ENCODE results near the gene PTAR1.

The PTAR1 gene

GRCh38 chr9:69719983-69720382 is 39.8 kb downstream of the PTAR1 start:
- TF ChIP-seq FOXM1 (IDR thresholded peaks at IDR 0.05; ENCODE audit: borderline replicate concordance) (no peak), L3MBTL2 (conservative IDR thresholded peaks at IDR 0.05) (no peak), SUZ12 (IDR thresholded peaks at IDR 0.05) (no peak), ARNT (IDR thresholded peaks at IDR 0.05) (no peak), FOXA1 (IDR thresholded peaks at IDR 0.05) (no peak), NFRKB (IDR thresholded peaks at IDR 0.05) (no peak), FOXK2 (IDR thresholded peaks at IDR 0.05) (no peak), ELF4 (IDR thresholded peaks at IDR 0.05) (no peak), CTBP1 (IDR thresholded peaks at IDR 0.05; ENCODE audit: borderline replicate concordance) (no peak), TARDBP (IDR thresholded peaks at IDR 0.05) (no peak), BHLHE40 (IDR thresholded peaks at IDR 0.05; ENCODE audit: borderline replicate concordance) (no peak)
- DNase-seq (ENCODE audit: extremely low spot score): no peak
- POLR2A ChIA-PET: no interaction called here
- CTCF ChIA-PET: no interaction called here

- CTCF ChIA-PET: no interaction called here
- DNase-seq (ENCODE audit: extremely low spot score): no peak
- POLR2A ChIA-PET: no interaction called here
- TF ChIP-seq ZNF384 (IDR thresholded peaks at IDR 0.05): no peak
- no peak for TF ChIP-seq BHLHE40 (IDR thresholded peaks at IDR 0.05; ENCODE audit: borderline replicate concordance)
- no peak for TF ChIP-seq LEF1 (IDR thresholded peaks at IDR 0.05; ENCODE audit: borderline replicate concordance)
- TF ChIP-seq ARNT (IDR thresholded peaks at IDR 0.05): no peak
- TF ChIP-seq FOXK2 (IDR thresholded peaks at IDR 0.05): no peak
- TF ChIP-seq L3MBTL2 (conservative IDR thresholded peaks at IDR 0.05): no peak
These were observed 40.4 kb downstream of the PTAR1 start for GRCh38 chr9:69719367-69719766.

- DNase-seq (ENCODE audit: extremely low spot score): no peak
- ChIA-PET POLR2A (no interaction called here), CTCF (no interaction called here)
- TF ChIP-seq ARNT (IDR thresholded peaks at IDR 0.05) (no peak), FOXA1 (IDR thresholded peaks at IDR 0.05) (no peak), SUZ12 (IDR thresholded peaks at IDR 0.05) (no peak), CTBP1 (IDR thresholded peaks at IDR 0.05; ENCODE audit: borderline replicate concordance) (no peak), PKNOX1 (IDR thresholded peaks at IDR 0.05) (no peak), FOXM1 (IDR thresholded peaks at IDR 0.05; ENCODE audit: borderline replicate concordance) (no peak), LEF1 (IDR thresholded peaks at IDR 0.05; ENCODE audit: borderline replicate concordance) (no peak), BHLHE40 (IDR thresholded peaks at IDR 0.05; ENCODE audit: borderline replicate concordance) (no peak), ELF4 (IDR thresholded peaks at IDR 0.05) (no peak), FOXK2 (IDR thresholded peaks at IDR 0.05) (no peak), L3MBTL2 (conservative IDR thresholded peaks at IDR 0.05) (no peak), NFRKB (IDR thresholded peaks at IDR 0.05) (no peak), SP1 (IDR thresholded peaks at IDR 0.05) (no peak), ZNF384 (IDR thresholded peaks at IDR 0.05) (no peak), TARDBP (IDR thresholded peaks at IDR 0.05) (no peak), HDGF (IDR thresholded peaks at IDR 0.05; ENCODE audit: borderline replicate concordance) (no peak)
These were observed 41.6 kb downstream of the PTAR1 start for GRCh38 chr9:69718218-69718617.

DNA sequence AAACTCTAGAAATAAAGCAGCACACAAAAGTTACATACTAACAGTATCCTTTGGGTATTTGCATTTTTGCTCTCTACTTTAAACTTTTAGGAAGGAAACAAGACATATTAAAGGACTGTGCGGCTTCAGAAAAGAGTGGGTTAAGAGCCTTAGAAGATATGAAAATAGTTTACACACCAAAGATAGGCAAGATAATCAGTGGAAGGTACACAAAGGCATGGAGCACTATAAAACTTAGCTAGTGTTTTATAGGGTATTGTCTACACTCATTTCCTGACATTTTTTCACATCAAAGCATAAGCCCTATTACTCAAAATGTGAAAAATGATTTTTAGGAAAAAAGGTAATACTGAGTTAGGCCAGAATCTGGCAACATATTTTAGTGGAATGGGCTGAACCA is 44.0 kb downstream of the PTAR1 start:
- no peak for TF ChIP-seq SUZ12 (IDR thresholded peaks at IDR 0.05)
- no peak for TF ChIP-seq LEF1 (IDR thresholded peaks at IDR 0.05; ENCODE audit: borderline replicate concordance)
- no peak for TF ChIP-seq CTBP1 (IDR thresholded peaks at IDR 0.05; ENCODE audit: borderline replicate concordance)
- no peak for TF ChIP-seq FOXK2 (IDR thresholded peaks at IDR 0.05)
- TF ChIP-seq SP1 (IDR thresholded peaks at IDR 0.05): no peak
- TF ChIP-seq L3MBTL2 (conservative IDR thresholded peaks at IDR 0.05): no peak
- no peak for TF ChIP-seq BHLHE40 (IDR thresholded peaks at IDR 0.05; ENCODE audit: borderline replicate concordance)
- no peak for TF ChIP-seq NFRKB (IDR thresholded peaks at IDR 0.05)
- TF ChIP-seq FOXA1 (IDR thresholded peaks at IDR 0.05): no peak
- no peak for TF ChIP-seq TARDBP (IDR thresholded peaks at IDR 0.05)
- POLR2A ChIA-PET: no interaction called here
- CTCF ChIA-PET: no interaction called here
- DNase-seq (ENCODE audit: extremely low spot score): no peak

- no peak for TF ChIP-seq CTBP1 (IDR thresholded peaks at IDR 0.05; ENCODE audit: borderline replicate concordance)
- TF ChIP-seq FOXM1 (IDR thresholded peaks at IDR 0.05; ENCODE audit: borderline replicate concordance): no peak
- no peak for TF ChIP-seq FOXA1 (IDR thresholded peaks at IDR 0.05)
- no peak for TF ChIP-seq FOXK2 (IDR thresholded peaks at IDR 0.05)
- TF ChIP-seq L3MBTL2 (conservative IDR thresholded peaks at IDR 0.05): no peak
- no peak for TF ChIP-seq HDGF (IDR thresholded peaks at IDR 0.05; ENCODE audit: borderline replicate concordance)
- no peak for TF ChIP-seq BHLHE40 (IDR thresholded peaks at IDR 0.05; ENCODE audit: borderline replicate concordance)
- TF ChIP-seq PKNOX1 (IDR thresholded peaks at IDR 0.05): no peak
- no peak for TF ChIP-seq SUZ12 (IDR thresholded peaks at IDR 0.05)
- no peak for TF ChIP-seq NFRKB (IDR thresholded peaks at IDR 0.05)
- no peak for TF ChIP-seq LEF1 (IDR thresholded peaks at IDR 0.05; ENCODE audit: borderline replicate concordance)
- no peak for TF ChIP-seq ARNT (IDR thresholded peaks at IDR 0.05)
- no peak for TF ChIP-seq ELF4 (IDR thresholded peaks at IDR 0.05)
- TF ChIP-seq SP1 (IDR thresholded peaks at IDR 0.05): no peak
- no peak for TF ChIP-seq TARDBP (IDR thresholded peaks at IDR 0.05)
- TF ChIP-seq ZNF384 (IDR thresholded peaks at IDR 0.05): no peak
- ChIA-PET CTCF (interaction anchor here (0.9 kb wide), 1 partner anchor 217 kb away, joined by 5 read pairs; no protein-coding TSS in a partner anchor), POLR2A (no interaction called here)
- no peak for DNase-seq (ENCODE audit: extremely low spot score)
These were observed 44.7 kb downstream of the PTAR1 start for GRCh38 chr9:69715096-69715495.

DNA sequence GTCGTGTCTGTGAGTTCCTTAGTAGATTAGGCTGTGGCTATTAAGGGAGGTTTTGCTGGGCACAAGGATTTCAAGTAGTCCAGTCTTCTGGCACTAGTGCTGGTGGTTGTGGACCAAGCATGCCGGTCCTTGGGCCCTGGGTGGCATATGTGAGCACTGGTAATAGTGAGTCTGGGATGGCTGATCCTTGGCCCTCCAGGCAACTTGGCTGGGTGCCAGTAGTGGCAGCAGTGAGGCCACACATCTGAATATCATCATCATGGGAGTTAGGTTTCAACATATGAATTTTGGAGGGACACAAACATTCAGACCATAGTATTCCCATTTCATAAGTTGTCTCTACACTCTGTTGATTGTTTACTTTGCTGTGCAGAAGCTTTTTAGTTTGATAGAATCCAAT is 62.3 kb downstream of the PTAR1 start:
- TF ChIP-seq L3MBTL2 (conservative IDR thresholded peaks at IDR 0.05) (no peak), ZNF384 (IDR thresholded peaks at IDR 0.05) (no peak), FOXM1 (IDR thresholded peaks at IDR 0.05; ENCODE audit: borderline replicate concordance) (no peak), BHLHE40 (IDR thresholded peaks at IDR 0.05; ENCODE audit: borderline replicate concordance) (no peak), PKNOX1 (IDR thresholded peaks at IDR 0.05) (no peak), FOXK2 (IDR thresholded peaks at IDR 0.05) (no peak), LEF1 (IDR thresholded peaks at IDR 0.05; ENCODE audit: borderline replicate concordance) (no peak), NFRKB (IDR thresholded peaks at IDR 0.05) (no peak), SP1 (IDR thresholded peaks at IDR 0.05) (no peak), CTBP1 (IDR thresholded peaks at IDR 0.05; ENCODE audit: borderline replicate concordance) (no peak), SUZ12 (IDR thresholded peaks at IDR 0.05) (no peak)
- ChIA-PET CTCF (no interaction called here), POLR2A (no interaction called here)
- no peak for DNase-seq (ENCODE audit: extremely low spot score)
